NCI-H2171 (cell line): ENCODE data around the gene TMEM243.
"Not testable (repeated sequence)": the region's sequence is repeated elsewhere in the genome, so short reads cannot be mapped to it uniquely, and the experiment has no call there.

ENCODE experiments used
- DNase-seq: peaks from one replicate; lab custom pipeline; 2025; lab: John Stamatoyannopoulos, UW

Gene TMEM243

GRCh38 chr7:87210506-87210905 is 9.0 kb downstream of the TMEM243 start:
- no peak for DNase-seq

DNA sequence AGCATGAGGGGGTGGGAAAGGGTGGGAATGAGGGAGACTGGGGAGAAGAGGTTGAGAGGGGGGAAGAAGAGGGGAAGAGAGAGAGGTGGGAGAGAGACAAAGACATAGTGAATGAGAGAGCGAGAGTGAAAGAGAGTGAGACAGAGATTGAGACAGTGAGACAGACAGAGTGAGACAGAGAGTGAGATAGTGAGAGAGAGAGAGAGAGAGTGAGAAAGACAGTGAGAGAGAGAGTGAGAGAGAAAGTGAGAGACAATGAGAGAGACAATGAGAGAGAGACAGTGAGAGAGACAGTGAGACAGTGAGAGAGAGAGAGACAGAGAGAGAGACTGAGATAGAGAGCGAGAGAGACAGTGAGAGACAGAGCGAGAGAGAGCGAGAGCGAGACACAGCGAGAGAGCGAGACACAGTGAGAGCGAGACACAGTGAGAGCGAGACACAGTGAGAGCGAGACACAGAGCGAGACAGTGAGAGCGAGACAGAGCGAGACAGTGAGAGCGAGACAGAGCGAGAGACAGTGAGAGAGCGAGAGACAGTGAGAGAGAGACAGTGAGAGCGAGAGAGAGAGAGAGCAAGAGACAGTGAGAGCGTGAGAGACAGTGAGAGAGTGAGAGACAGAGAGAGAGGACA is 10.1 kb downstream of the TMEM243 start:
- DNase-seq, result no peak

GRCh38 chr7:87206361-87206760 is 13.2 kb downstream of the TMEM243 start:
- DNase-seq, result no peak

DNA sequence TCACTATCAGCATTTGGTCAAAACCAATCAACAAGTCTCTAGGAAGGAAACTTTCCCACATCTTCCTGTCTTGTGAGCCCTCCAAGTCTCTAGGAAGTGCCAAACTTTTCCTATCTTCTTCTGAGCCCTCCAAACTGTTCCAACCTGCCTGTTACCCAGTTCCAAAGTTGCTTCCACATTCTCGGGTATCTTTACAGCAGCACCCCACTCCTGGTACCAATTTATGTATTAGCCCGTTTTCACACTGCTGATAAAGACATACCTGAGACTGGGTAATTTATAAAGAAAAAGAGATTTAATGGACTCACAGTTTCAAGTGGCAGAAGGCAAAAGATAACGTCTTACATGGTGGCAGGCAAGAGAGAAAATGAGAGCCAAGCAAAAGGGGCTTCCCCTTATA is 13.8 kb downstream of the TMEM243 start:
- DNase-seq, result not testable (repeated sequence)

DNA sequence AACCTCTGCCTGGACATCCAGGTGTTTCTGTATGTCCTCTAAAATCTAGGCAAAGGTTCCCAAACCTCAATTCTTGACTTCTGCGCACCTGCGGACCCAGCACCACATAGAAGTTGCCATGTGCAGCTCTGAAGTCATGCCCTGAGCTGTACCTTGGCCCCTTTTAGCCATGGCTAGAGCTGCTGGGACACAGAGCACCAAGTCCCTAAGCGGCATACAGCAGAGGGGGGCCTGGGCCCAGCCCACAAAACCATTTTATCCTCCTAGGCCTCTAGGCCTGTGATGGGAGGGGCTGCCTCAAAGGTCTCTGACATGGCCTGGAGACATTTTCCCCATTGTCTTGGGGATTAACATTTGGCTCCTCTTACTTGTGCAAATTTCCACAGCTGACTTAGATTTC is 14.6 kb downstream of the TMEM243 start:
- no peak for DNase-seq

- not testable (repeated sequence) for DNase-seq
Measured at GRCh38 chr7:87203929-87204328, 15.6 kb downstream of the TMEM243 start.

GRCh38 chr7:87202705-87203104 is 16.8 kb downstream of the TMEM243 start:
- DNase-seq, result no peak

GRCh38 chr7:87202208-87202607 is 17.3 kb downstream of the TMEM243 start:
- no peak for DNase-seq

DNA sequence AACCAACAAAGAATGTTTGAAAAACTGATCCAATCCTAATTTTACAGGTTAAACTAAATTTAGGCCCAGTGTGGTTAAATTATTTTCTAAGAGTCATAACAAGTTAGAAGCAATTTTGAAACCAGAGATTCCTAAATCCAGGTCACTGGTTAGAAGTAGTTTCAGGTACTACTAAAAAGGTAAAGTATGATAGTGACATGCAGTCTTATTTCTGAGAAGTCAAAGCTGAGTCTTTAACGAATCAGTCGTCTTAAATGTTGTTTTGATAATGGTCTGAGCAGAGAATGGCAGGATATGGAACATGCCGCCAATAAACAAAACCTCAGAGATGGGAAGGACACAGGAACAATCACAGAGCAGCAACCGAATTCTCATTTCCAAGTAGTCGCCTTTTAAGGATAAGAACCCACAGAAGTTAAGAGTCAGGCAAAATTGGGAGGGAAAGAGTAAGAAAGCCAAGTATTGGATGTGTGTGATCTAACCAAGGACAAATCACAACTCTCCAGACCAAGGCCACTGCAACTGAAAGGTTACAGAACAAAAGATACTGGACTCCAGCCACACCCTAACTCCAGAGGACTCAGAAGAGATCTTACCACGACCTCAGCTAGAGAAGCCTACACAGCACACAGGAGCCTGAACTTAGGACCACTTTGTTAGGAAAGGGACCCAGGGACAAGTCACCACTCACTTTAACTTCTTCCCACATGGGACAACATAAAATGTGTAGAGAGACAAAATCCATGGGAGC is 19.7 kb downstream of the TMEM243 start:
- no peak for DNase-seq

DNA sequence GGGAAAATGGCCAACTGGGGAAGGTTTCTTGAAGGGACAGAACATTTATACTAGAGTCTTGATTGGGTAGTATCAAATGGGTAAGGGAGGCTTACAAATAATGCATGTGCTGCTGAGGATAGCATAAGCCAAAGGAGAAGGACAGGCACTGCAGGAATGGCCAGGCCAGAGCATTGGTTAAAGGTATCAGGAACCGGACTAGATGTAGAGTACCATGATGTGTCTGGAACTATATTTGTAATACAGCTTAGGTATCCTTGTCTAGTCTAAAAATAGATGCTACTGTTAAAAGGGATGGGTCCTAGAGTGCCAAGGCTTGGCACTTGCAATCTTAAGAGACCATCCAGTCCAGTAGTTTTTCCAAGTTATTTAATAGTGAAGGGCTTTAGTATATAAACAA is 20.3 kb downstream of the TMEM243 start:
- no peak for DNase-seq

GRCh38 chr7:87193912-87194311 is 25.6 kb downstream of the TMEM243 start:
- no peak for DNase-seq

- no peak for DNase-seq
Measured at GRCh38 chr7:87192784-87193487, 26.6 kb downstream of the TMEM243 start.

GRCh38 chr7:87190783-87191182 is 28.7 kb downstream of the TMEM243 start:
- DNase-seq, result no peak

GRCh38 chr7:87188930-87189329 is 30.6 kb downstream of the TMEM243 start:
- DNase-seq, result no peak

DNA sequence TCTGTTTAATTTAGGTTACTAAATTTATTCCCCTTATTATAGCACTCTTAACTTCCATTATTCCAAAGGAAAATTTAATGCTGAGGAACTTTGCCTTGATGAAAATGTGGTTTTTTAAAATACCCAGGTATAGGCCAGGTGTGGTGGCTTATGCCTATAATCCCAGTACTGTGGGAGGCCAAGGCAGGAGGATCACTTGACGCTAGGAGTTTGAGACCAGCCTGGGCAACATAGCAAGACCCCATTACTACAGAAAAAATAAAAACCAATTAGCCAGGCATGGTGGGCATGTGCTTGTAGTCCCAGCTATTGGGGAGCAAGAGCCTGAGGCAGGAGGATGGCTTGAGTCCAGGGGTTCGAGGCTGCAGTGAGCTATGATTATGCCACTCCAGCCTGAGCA is 32.4 kb downstream of the TMEM243 start:
- no peak for DNase-seq

DNA sequence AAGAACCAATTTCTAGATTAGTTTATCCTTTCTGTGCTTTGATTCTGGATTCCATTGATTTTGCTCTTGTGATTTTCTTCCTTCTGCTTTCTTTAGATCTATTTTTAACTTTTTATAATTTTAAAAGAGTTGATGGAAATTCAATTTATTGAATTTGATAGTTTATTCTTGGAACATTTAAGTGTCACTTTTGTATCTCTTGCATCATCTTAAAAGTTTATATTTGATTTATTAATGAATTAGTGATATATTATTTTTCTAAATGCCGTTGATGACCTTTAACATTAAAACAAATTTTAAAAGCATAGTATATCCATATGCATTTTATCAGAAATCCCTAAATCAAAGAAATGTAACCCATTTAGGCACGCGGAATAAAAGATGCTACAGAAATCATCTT is 40.4 kb downstream of the TMEM243 start:
- no peak for DNase-seq

DNA sequence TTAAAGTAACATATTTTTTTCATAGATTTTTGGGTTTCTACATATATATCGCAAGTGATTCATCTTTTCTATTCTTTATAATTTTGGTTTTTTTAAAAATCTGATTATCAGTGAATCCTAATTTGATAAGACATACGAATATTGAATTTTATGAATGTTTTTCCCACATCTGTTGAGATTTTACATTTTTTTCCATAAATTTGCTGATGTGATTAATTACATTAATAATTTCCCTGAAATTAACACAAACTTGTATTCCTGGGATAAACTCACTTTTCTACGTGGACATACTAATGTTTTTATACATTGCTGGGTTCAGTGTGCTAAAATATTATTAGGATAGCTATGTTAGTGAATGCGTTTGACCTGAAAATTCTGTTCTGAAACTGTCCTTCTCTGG is 41.2 kb downstream of the TMEM243 start:
- DNase-seq, result no peak

DNA sequence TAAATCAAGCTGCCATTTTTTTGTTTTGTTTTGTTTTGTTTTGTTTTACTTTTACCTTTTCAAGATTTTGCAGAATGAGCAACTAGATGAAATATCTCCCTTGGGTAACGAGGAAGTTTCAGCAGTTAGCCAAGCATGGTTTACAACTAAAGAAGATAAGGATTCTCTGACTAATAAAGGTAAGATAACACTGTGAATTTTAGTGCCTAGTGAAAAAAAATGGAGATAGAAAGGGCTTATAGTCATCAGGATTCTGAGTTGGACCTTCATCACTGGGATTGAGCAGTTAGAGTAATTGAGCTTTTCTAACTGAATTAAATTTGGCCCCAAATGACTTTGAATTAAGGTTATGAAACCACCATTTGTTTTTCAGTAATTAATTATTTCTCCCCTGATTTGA is 46.1 kb downstream of the TMEM243 start:
- DNase-seq, result no peak

GRCh38 chr7:87171282-87171934 is 48.1 kb downstream of the TMEM243 start:
- DNase-seq, result no peak

- DNase-seq, result no peak
Measured at GRCh38 chr7:87170828-87171227, 48.7 kb downstream of the TMEM243 start.

DNA sequence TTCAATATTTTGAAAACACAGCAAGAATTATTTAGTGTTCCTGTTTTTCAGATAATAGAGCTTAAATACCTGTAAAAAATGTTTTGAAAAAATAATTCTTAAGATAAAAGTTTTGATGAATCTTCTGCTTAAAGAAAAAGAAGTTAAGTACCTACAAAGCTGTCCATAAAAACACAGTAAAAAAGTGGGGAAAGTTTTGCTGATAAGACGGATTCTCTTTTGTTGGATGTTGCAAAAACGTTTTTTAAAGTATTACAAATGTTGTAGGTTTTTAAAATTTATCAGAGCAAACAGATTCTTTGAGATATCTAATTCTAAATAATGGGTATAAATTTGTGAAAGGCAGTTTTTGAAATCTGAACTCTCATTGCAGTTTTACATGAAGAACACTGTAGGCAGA is 55.1 kb downstream of the TMEM243 start:
- no peak for DNase-seq

- no peak for DNase-seq
Measured at GRCh38 chr7:87159538-87159937, 60.0 kb downstream of the TMEM243 start.

DNA sequence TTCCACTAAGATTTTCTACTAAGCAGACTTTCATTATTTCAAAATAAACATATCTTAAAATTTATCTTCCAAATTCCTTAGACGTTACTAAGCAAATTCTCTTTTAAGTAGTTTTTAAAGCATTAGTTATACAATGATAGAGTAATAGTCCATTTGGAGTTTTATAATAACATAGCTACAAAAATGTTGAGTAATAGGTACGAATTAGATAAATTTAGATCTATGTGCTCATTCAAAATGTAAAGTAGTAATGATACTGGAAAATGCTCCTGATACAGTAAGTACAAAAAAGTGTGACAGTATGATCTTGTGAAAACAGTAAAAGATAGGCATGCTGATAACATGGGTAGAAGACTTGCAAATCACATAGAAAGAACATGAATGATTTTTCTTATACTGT is 62.8 kb downstream of the TMEM243 start:
- DNase-seq, result no peak
